ENCODE results near the gene SMIM35.
"Not testable (repeated sequence)": the region's sequence is repeated elsewhere in the genome, so short reads cannot be mapped to it uniquely, and the experiment has no call there.

Gene SMIM35

DNA sequence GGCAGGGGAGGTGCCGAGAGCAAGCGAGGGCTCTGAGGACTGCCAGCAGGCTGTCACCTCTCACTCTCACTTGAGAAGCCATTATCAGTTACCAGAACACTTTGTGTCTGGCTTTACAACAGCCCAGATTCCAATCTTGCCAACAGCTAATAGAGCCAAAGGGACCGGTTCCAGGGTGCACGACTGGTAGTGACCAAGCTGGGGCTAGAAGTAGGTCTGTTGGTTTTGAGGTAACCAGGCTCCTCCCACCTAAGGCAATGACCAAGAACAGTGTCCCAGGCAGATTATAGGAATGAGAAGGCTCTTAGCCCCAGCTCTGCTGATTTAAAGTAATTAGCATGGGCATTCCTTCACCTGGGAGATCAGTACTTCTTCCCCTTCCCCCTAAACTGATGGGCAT lies 107.8 kb downstream of the SMIM35 start:
- DNase-seq: no peak

DNA sequence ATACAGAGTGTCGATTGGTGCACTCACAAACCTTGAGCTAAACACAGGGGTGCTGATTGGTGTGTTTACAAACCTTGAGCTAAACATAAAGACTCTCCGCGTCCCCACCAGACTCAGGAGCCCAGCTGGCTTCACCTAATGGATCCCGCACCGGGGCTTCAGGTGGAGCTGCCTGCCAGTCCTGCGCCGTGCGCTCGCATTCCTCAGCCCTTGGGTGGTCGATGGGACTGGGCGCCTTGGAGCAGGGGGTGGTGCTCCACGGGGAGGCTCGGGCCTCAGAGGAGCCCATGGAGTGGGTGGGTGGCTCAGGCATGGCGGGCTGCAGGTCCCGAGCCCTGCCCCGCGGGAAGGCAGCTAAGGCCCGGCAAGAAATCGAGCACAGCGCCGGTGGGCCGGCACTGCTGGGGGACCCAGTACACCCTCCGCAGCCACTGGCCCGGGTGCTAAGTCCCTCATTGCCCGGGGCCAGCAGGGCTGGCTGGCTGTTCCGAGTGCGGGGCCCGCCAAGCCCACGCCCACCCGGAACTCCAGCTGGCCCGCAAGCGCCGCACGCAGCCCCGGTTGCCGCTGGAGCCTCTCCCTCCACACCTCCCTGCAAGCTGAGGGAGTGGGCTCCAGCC lies 108.4 kb downstream of the SMIM35 start:
- DNase-seq: not testable (repeated sequence)

DNA sequence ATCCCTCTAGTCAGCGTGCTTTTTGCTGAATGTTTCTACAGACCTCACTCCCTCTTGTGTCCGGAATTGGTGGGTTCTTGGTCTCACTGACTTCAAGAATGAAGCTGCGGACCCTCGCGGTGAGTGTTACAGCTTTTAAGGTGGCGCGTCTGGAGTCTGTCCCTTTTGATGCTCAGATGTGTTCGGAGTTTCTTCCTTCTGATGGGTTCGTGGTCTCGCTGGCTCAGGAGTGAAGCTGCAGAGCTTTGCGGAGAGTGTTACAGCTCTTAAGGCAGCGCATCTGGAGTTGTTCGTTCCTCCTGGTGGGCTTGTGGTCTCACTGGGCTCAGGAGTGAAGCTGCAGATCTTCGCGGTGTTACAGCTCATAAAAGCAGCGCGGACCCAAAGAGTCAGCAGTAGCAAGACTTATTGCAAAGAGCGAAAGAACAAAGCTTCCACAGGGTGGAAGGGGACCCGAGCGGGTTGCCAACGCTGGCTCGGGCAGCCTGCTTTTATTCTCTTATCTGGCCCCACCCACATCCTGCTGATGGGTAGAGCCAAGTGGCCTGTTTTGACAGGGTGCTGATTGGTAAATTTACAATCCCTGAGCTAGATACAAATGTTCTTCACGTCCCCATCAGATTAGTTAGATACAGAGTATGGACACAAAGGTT lies 109.0 kb downstream of the SMIM35 start:
- peak in 2 of 6 experiments; percentile 33 to 36 for DNase-seq

DNA sequence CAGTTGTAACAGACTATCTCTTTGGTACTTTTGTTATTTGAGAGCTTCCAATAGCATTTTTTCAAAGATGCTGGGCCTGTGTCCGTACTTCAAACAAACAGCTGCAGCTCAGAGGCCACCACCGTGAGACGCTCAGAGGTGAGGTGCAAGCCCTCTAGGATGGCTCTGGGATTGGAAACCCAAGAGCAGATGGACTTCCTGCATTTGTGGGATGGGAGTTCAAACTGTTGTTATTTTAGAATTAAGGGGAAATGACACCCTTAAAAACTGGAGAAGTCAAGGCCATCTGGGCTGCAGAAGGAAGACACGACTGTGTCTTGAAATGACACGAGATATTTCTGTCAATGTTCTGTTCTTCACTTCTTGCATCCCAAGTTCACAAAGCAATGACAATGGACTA lies 109.7 kb downstream of the SMIM35 start:
- DNase-seq: no peak

DNA sequence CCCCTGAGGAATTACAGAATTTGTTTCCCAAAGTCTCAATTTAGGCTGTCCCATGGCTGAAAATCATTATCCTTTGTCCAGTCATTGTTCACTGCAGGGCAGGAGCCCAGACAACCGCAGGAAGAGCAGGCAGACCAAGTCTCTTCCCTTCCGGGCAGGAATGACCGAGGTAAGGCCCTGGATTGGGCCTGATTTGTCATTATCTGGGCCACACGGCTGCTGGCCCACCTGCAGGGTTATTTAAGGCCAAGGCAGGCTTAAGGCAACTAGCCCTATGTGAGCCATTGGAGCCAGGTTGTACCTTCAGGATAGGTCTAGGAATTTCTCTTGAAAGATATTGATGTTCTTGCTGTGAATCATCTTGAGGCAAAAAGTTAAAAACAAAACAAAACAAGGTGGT lies 110.3 kb downstream of the SMIM35 start:
- DNase-seq: no peak

DNA sequence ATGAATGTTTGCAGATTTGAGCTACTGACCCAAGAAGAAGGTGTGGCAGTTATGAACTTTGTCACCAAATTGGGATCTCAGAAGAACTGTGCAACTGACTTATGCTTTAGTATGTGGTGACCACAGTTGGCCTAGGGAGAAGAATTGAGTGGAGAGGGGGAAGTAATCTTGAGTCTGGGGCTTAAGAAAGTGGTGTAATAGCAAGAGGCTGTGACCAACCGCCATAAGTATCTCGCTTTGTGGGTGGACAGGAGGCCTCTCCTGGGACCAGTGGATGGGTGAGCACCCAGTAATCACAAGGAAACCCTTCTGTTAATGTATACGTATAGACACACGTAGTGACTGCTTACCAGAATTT lies 113.3 kb downstream of the SMIM35 start:
- no peak for DNase-seq

DNA sequence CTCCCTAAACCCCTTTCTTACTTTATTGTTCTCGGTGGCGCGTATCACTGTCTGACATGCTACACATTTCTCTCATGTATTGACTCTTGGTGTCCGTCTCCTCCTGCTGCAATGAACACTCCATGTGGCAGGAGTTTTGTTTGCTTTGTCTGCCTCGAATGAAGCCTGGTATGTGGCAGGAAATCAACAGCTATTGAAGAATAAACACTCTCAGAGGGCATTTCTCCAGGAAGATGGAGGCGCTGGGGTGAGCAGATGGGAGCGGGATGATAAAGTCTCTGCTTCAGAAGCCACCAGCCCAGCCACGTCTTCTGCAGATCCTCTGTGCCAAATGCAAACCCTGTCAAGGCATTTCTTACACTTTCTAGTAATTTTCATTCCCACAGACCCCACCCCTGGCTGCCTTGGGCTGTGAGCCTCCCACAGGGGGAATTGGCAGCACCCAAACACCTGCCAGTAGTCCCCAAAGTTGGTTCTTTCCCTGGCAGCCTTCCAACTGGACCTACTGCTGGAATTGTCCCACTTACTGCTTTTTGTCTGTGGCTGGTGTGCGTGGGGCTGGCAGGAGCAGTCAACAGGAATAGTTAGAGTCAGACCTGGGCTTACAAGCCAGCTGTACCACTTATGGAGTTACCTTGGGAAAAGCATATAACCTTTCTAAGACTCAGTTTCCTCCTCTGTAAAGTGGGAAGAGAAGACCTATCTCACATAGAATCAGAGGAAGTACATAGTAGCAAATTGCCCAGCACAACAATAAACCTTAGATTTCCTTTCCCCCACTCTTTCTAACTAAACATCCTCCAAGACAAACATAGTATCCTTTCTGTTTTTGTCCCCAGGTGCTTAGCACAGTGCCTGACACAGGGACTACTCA lies 113.9 kb downstream of the SMIM35 start:
- no peak for DNase-seq

DNA sequence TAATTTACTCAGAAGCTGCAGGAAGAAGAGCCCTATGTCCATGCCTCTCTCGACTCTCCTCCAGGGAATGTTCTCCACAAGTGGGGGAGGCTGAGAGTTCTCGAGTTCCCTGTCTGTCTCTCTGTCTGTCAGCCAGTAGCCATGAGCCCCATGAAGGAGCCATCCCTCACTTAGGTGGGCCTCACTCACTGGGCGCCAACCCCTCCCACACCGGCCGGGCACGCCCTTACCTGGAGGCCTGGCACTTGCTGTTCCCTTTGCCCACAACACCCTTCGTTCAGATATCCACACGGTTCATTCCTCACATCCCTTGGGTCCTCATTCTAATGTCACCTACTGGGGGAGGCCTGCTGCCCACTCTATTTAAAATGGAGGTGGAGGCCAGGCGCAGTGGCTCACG lies 114.7 kb downstream of the SMIM35 start:
- no peak for DNase-seq

DNA sequence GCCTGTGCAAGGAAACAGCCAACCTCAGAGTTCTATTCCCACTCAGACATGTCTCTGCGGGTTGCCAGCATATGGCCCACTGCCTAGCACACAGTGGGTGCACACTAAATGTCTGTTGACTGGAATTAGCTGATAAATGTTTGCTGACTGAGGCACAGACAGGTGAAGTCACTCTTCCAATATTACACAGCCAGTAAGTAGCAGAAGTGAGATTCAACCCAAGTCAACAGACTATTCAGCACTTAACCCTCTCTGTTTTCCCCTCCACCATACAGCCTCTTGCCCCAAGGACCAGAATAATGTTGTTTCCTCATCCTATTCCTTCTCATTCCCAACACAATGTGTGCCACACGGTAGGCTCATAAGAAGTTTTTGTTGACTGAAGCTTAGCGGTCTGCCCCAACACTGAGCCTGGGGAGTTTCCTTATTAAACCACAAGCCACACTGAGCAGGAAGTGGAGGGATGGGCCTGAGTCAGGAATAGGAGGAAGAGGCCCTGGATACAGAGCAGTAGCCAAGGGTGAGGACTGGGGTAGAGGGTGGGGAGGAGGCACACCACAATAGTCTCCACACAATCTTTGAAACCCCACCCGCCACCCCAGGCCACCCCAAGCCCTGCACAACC lies 116.3 kb downstream of the SMIM35 start:
- DNase-seq: no peak

DNA sequence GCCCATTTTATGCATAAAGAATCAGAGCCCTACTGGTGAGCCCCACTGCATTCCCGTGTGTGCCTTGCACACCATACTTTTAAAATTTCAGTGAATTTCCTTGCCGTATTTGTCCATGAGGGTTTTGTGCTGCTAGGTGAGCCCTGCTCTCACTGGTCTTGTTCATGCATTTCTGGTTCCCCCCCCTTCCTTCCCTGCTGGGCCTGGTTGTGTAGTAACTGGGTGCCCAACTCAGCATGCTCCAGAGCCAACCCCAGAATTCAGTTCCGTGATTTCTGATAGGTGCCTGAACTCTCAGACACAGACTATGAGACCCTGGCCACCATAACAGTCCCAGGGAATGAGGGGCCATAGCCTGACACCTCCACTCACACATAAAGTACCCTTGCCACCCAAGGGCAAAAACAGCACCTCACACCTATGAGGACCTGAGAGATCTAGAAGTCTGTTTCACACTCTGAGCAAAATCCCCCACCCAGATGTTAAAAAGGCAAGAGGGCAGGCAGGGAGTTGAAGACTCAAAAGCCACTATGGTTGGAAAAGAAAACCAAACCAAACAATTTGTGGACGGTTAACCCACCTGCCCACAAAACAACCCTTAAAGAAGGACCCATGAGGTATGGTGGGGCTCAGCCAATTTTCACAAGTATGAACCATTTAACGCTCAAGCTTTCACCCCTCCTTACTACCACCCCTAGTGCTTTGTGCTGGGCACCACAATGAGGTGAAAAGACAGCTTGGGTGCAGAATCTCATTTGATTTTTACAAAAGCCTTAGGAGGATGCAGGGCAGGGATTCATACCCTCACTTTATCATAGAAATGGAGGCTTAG lies 117.4 kb downstream of the SMIM35 start:
- DNase-seq: no peak

DNA sequence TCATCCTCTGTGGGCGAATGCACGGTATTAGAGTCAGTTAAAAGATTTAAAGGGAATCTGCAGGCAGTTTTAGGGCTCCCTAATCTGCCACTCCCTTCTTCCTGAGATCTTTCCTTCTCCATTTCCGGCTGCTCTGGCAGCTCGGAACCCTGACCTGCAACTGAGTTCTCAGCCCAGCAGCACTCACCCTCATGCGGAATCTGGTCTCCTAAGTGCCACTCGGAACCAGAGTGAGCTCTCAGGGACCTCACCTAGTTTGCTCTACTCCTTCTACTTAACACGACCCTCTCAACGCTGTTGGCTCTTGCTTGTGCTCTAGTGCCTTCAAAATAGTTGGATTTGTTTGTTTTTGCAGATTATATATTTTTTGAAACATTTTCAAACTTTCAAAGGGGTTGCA lies 119.9 kb downstream of the SMIM35 start:
- no peak for DNase-seq

DNA sequence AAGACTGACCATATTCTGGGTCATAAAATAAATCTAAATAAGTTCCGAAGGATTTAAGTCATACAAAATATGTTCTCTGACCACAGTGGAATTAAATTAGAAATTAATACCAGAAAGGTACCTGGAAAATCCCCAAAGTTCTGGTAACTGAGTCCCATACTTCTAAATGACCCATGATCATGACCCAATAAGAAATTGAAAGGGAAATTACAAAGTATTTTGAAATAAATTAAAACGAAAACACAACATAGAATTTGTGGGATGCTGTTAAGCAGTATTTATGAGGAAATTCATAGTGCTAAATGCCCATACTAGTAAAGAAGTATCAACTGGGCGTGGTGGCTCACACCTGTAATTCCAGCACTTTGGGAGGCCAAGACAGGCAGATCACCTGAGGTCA lies 123.9 kb downstream of the SMIM35 start:
- DNase-seq: no peak

DNA sequence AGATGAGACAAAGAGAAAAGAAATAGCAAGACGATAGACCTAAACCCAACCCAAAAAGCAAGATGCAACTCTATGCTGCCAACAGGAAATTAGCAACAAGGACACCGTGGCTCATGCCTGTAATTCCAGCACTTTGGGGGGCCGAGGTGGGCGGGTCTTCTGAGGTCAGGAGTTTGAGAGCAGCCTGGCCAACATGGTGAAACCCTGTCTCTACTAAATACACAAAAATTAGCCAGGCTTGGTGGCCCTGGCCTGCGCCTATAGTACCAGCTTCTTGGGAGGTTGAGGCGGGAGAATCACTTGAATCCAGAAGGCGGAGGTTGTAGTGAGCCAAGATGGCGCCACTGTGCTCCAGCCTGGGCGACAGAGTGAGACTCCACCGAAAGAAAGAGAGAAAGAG lies 124.9 kb downstream of the SMIM35 start:
- DNase-seq: no peak

DNA sequence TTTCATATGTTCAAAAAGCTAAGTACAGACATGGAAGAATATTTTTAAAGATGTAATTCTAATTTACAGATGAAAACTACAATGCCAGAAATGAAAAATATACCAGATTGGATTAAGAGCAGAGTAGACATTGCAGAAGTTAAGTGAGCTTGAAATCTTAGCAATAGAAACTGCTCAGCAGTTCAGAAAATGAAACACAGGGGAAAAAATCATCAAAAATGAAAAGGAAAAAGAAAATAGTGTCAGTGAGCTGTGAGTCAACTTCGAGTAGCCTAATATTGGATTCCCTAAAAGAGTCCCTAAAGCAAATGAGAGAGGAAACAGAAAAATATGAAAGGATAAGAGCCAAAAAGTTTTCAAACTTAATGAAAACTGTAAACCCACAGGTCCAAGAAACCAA lies 126.4 kb downstream of the SMIM35 start:
- no peak for DNase-seq

DNA sequence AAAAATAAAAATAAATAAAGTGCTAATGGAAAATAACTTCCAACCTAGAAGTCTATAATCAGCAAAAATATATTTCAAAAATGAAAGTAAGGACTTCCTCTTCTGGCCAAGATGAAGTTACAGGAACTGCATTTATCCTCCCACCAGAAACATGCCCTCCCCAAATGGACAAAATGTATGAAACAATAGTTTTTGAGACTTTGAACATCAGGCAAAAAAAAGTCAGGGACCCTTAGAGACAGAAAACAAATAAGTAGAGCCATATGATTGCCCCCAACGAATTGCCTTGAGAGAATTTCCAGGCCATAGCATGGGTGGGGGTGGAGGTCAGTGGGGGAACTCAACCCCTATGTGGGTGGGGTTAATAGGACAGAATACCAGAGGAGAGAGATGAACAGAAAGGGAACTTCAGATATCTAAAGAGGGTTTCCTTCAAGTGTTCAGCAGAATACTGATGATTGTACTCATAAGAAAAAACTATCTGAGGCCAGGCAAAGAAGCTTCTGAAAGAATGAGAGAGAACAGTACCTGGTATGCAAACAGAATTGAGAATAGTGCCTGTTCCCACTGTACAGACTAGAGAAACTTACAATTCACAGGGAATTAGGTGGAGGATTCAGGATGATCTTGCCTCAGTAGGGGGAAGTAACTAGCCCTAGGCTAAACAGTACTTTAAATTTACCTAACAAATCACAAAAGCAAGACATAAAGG lies 127.2 kb downstream of the SMIM35 start:
- DNase-seq: no peak

DNA sequence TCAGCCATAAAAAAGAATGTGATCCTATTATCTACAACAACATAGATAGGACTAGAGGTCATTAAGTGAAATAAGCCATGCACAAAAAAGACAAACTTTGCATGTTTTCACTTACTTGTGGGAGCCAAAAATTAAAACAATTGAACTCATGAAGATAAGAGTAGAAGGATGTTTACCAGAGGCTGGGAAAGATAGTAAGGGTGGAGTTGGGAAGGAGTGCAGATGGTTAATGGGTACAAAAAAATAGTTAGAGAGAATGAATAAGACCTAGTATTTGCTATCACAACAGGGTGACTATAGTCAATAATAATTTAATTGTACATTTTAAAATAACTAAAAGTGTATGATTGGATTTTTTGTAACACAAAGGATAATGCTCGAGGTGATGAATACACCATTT lies 127.8 kb downstream of the SMIM35 start:
- no peak for DNase-seq
